A673 (cell line): Measurements from ENCODE around the gene STAC3.

Source experiments
- EZH2 ChIP-seq: fragments of 200-600 bp; sonication (generic); IDR thresholded peaks from 2 replicates; pipeline ENCODE4 v1.6.1; 2017; ENCODE audit warnings: borderline replicate concordance, low read depth, mild to moderate bottlenecking, mixed read lengths, antibody characterized with exemption, low read length; ENCODE audit not compliant: poor library complexity, severe bottlenecking
- TF ChIP-seq, protein P1 (sequence below): fragments of 300-800, 200-600 bp; sonication (generic); conservative IDR thresholded peaks from 2 replicates; pipeline ENCODE4 v1.5.1; 2017; ENCODE audit warnings: low read depth, mild to moderate bottlenecking, antibody characterized with exemption, low read length, moderate library complexity, mixed read lengths

DNA sequence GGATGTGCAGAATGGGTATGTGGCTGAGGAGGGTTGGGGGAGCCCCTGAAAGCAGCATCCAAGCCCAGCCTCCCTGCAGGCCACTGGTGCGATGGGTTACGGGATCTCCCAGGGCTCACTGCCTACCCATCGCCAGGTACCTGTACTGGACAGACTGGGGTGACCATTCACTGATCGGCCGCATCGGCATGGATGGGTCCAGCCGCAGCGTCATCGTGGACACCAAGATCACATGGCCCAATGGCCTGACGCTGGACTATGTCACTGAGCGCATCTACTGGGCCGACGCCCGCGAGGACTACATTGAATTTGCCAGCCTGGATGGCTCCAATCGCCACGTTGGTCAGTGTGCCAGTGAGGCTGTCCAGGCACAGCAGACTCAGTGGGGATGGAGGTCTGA, 52.7 kb downstream of the STAC3 start:
- TF ChIP-seq, protein P1, sequence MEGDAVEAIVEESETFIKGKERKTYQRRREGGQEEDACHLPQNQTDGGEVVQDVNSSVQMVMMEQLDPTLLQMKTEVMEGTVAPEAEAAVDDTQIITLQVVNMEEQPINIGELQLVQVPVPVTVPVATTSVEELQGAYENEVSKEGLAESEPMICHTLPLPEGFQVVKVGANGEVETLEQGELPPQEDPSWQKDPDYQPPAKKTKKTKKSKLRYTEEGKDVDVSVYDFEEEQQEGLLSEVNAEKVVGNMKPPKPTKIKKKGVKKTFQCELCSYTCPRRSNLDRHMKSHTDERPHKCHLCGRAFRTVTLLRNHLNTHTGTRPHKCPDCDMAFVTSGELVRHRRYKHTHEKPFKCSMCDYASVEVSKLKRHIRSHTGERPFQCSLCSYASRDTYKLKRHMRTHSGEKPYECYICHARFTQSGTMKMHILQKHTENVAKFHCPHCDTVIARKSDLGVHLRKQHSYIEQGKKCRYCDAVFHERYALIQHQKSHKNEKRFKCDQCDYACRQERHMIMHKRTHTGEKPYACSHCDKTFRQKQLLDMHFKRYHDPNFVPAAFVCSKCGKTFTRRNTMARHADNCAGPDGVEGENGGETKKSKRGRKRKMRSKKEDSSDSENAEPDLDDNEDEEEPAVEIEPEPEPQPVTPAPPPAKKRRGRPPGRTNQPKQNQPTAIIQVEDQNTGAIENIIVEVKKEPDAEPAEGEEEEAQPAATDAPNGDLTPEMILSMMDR = no peak
- no peak for TF ChIP-seq EZH2
